Loucy (cell line): Measurements from ENCODE around the gene RAD51B.

ENCODE experiments used
- EZH2phosphoT487 ChIP-seq: fragments of 200-600 bp; IDR thresholded peaks from 2 replicates; pipeline ENCODE4 v1.6.1; 2018; ENCODE audit warnings: antibody characterized with exemption, mild to moderate bottlenecking, moderate library complexity, borderline replicate concordance
- TF ChIP-seq, protein P1 (sequence below): fragments of 200-600 bp; sonication (generic); conservative IDR thresholded peaks from 2 replicates; pipeline ENCODE4 v1.5.1; 2014; ENCODE audit warnings: mild to moderate bottlenecking, antibody characterized with exemption, low read length

- TF ChIP-seq, protein P1, sequence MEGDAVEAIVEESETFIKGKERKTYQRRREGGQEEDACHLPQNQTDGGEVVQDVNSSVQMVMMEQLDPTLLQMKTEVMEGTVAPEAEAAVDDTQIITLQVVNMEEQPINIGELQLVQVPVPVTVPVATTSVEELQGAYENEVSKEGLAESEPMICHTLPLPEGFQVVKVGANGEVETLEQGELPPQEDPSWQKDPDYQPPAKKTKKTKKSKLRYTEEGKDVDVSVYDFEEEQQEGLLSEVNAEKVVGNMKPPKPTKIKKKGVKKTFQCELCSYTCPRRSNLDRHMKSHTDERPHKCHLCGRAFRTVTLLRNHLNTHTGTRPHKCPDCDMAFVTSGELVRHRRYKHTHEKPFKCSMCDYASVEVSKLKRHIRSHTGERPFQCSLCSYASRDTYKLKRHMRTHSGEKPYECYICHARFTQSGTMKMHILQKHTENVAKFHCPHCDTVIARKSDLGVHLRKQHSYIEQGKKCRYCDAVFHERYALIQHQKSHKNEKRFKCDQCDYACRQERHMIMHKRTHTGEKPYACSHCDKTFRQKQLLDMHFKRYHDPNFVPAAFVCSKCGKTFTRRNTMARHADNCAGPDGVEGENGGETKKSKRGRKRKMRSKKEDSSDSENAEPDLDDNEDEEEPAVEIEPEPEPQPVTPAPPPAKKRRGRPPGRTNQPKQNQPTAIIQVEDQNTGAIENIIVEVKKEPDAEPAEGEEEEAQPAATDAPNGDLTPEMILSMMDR, result no peak
- TF ChIP-seq EZH2phosphoT487, result no peak
Observed at GRCh38 chr14:68122651-68123050, 303.1 kb downstream of the RAD51B start.
